HepG2 (cell line): ENCODE measurements around the gene ZNF786. TPM values are rescaled to one million over a fixed set of nuclear protein-coding genes. Genes with fewer than 3 reads are reported as not detected.
"Not testable (repeated sequence)": the region's sequence is repeated elsewhere in the genome, so short reads cannot be mapped to it uniquely, and the experiment has no call there.

Experiments
- ATAC-seq: fragments of 200-7000 bp; cut with Tn5 transposase; 3 replicates; pipeline ENCODE4 v1.9.1; 2020; ENCODE audit warnings: mild to moderate bottlenecking, moderate library complexity
- BruUV-seq: library from RNA; stranded (reverse); fragments of 400-500 nt; replicated peaks from 2 replicates; lab custom pipeline; 2021; lab: Mats Ljungman, UMichigan
- CTCF ChIA-PET: fragments of 300-600 bp; formaldehyde crosslinking; extraction: SDS; loops from one replicate; lab custom pipeline; 2021; ENCODE audit warnings: low total read pairs, inconsistent platforms, low intra/inter-chr PET ratio; lab: Yijun Ruan, JAX
- POLR2A ChIA-PET: fragments of 350-600 bp; sonication (Branson Sonifier 250); formaldehyde crosslinking; loops from one replicate; lab custom pipeline; 2020; ENCODE audit warnings: antibody characterized with exemption, inconsistent platforms; lab: Yijun Ruan, JAX
- DNase-seq: peaks from one replicate; pipeline ENCODE4 v3.0.0-alpha.2; 2015; ENCODE audit warnings: low spot score
- FAIRE-seq: peaks from 3 replicates; lab custom pipeline; 2011; peaks lifted over from hg19 to GRCh38; lab: Jason Lieb, UNC
- H2AFZ ChIP-seq: one replicate; pipeline ENCODE4 v1.6.1; 2011; ENCODE audit warnings: low read length, inconsistent platforms
- H3K27ac ChIP-seq: fragments of 300-600 bp; 3 replicates; pipeline ENCODE4 v1.8.0; 2011; ENCODE audit warnings: mixed run types, mild to moderate bottlenecking, mixed read lengths, low read length, inconsistent platforms; ENCODE audit not compliant: insufficient read depth; ENCODE audit errors: extremely low read length
- H3K27me3 ChIP-seq, 2 experiments: fragments of 200-600 bp in 1 of 2; 2 replicates in 1 of 2; 3 replicates in 1 of 2; pipeline versions ENCODE4 v1.6.0 to v1.8.0; 2011; ENCODE audit warnings: low read length in 2 of 2, mild to moderate bottlenecking in 2 of 2, moderate library complexity in 2 of 2, inconsistent platforms in 1 of 2; ENCODE audit not compliant: insufficient read depth in 2 of 2, control insufficient read depth in 1 of 2
- H3K36me3 ChIP-seq, 2 experiments: fragments of 200-600 bp in 1 of 2; replicated peaks in 1 of 2; 2 replicates in 1 of 2; 3 replicates in 1 of 2; pipeline versions ENCODE4 v1.5.1 to v1.8.0; 2011; ENCODE audit warnings: low read length in 2 of 2, inconsistent platforms in 1 of 2; ENCODE audit not compliant: insufficient read depth in 2 of 2, control insufficient read depth in 1 of 2
- H3K4me1 ChIP-seq: 2 replicates; pipeline ENCODE4 v1.5.1; 2012; ENCODE audit warnings: low read length, inconsistent platforms; ENCODE audit not compliant: insufficient read depth
- H3K4me2 ChIP-seq: 2 replicates; pipeline ENCODE4 v1.6.0; 2011; ENCODE audit warnings: low read depth, low read length, inconsistent platforms
- H3K4me3 ChIP-seq, 3 experiments: fragments of 200-600 bp in 1 of 3; sonication (generic), shearing (Covaris generic) in 1 of 3; replicated peaks in 1 of 3; 2 replicates each; pipeline ENCODE4 v1.5.1; 2011 to 2016; ENCODE audit warnings: low read length in 3 of 3, inconsistent platforms in 2 of 3, low read depth in 2 of 3, mild to moderate bottlenecking in 2 of 3, control low read depth in 1 of 3, mixed read lengths in 1 of 3; ENCODE audit not compliant: insufficient read depth in 1 of 3
- H3K79me2 ChIP-seq: one replicate; pipeline ENCODE4 v1.6.1; 2011; ENCODE audit warnings: low read length, inconsistent platforms; ENCODE audit not compliant: insufficient read depth
- H3K9ac ChIP-seq: 2 replicates; pipeline ENCODE4 v1.6.0; 2011; ENCODE audit warnings: mild to moderate bottlenecking, low read depth, low read length, inconsistent platforms; ENCODE audit not compliant: insufficient read depth
- H3K9me3 ChIP-seq: 2 replicates; pipeline ENCODE4 v1.5.1; 2012; ENCODE audit warnings: mild to moderate bottlenecking, low read length
- H4K20me1 ChIP-seq: 2 replicates; pipeline ENCODE4 v1.6.0; 2011; ENCODE audit warnings: inconsistent platforms, mild to moderate bottlenecking, low read length, moderate library complexity; ENCODE audit not compliant: insufficient read depth
- JDP2 ChIP-seq: sonication (generic); formaldehyde crosslinking; IDR thresholded peaks from 2 replicates; pipeline ENCODE4 v1.8.1; 2022; ENCODE audit warnings: missing genetic modification reagents, borderline replicate concordance
- MZF1 ChIP-seq: sonication (generic); formaldehyde crosslinking; IDR thresholded peaks from 2 replicates; pipeline ENCODE4 v1.8.1; 2023; ENCODE audit warnings: mild to moderate bottlenecking, missing genetic modification reagents, borderline replicate concordance
- NFE2L1 ChIP-seq: sonication (generic); formaldehyde crosslinking; IDR thresholded peaks from 2 replicates; pipeline ENCODE4 v1.4.0; 2020; ENCODE audit warnings: missing genetic modification reagents, mild to moderate bottlenecking, borderline replicate concordance
- ZMYM4 ChIP-seq: sonication (generic); formaldehyde crosslinking; IDR thresholded peaks from 2 replicates; pipeline ENCODE4 v1.8.1; 2023; ENCODE audit warnings: mild to moderate bottlenecking, missing genetic modification reagents
- ZNF343 ChIP-seq: sonication (generic); formaldehyde crosslinking; IDR thresholded peaks from 2 replicates; pipeline ENCODE4 v1.4.0; 2020; ENCODE audit warnings: mild to moderate bottlenecking, missing genetic modification reagents
- ZSCAN31 ChIP-seq: sonication (generic); formaldehyde crosslinking; IDR thresholded peaks from 2 replicates; pipeline ENCODE4 v1.5.0; 2020; ENCODE audit warnings: low read depth, mild to moderate bottlenecking, missing genetic modification reagents
- WGBS: methylation state at CpG from one replicate; pipeline ENCODE4 v1.1.6; 2017; ENCODE audit warnings: low lambda C conversion rate; 5-methylcytosine and 5-hydroxymethylcytosine counted together
- in situ Hi-C: cut with HindIII; loops from 2 replicates; pipeline ENCODE4 v1.10.0; 2017; ENCODE audit warnings: low pct_unique_long_range_greater_than_20kb; ENCODE audit not compliant: extremely low pct_ligation_motif_present
- intact Hi-C: fragments of 100-400 bp; cut with micrococcal nuclease; formaldehyde crosslinking; loops from one replicate; pipeline ENCODE4 v1.10.0; 2022; ENCODE audit not compliant: unreplicated experiment
- polyA plus RNA-seq, 8 experiments: library from polyadenylated mRNA; depleted of rRNA in 3 of 8; stranded (reverse) in 7 of 8; unstranded in 1 of 8; fragments of >200 nt; fragmentation: Illumina TruSeq in 4 of 8; extraction: Trizol in 4 of 8; gene quantifications; 2 replicates each; pipeline versions ENCODE4 v1.2.1 to v1.2.3, GENCODE V29; 2011 to 2016; ENCODE audit warnings: low read depth in 4 of 8, missing spikeins in 1 of 8, mixed read lengths in 1 of 8; ENCODE audit not compliant: insufficient read depth in 1 of 8
- total RNA-seq, 5 experiments: library from RNA; depleted of rRNA; stranded (reverse); fragments of >200 nt; fragmentation: Illumina TruSeq; extraction: Trizol; gene quantifications; 2 replicates each; pipeline ENCODE4 v1.2.3, GENCODE V29; 2016; ENCODE audit warnings: low read depth in 1 of 5

The ZNF786 gene
- total and polyA plus RNA-seq, 2 of the 13 experiments (the other 11 are each of a cell fraction or from before 2014, with no cell fraction given) = 2.0 to 4.0 TPM

- ATAC-seq (no peak), FAIRE-seq (no peak), DNase-seq (no peak)
- Histone ChIP-seq H3K4me3 (no peak overlapping the region), H3K4me1 (peaks cover 19% of the 10 kb centered on the region), H3K79me2 (peaks cover 8% of the 10 kb centered on the region), H3K9me3 (no peaks in the 10 kb centered on the region), H3K4me2 (no peak overlapping the region; the same call in 1 of the 2 replicates), H3K27ac (no peak overlapping the region), H3K9ac (no peak overlapping the region), H4K20me1 (no peaks in the 10 kb centered on the region), H3K36me3 (no peaks in the 10 kb centered on the region), H2AFZ (peak overlapping the region; percentile 11), H3K27me3 (peaks cover 0 to 5% of the 10 kb centered on the region in 2 experiments; a peak in 1 of 5 replicates)
- POLR2A ChIA-PET = interaction anchor here (0.5 kb wide), 1 partner anchor 255 kb away, joined by 3 read pairs; no protein-coding TSS in a partner anchor
- intact Hi-C loops (loop anchor here (2.0 kb wide), 1 partner anchor 18 kb away; no protein-coding TSS in a partner anchor), in situ Hi-C loops (no loop called here)
- TF ChIP-seq ZMYM4 (CRISPR knock-in tag) (no peak), NFE2L1 (CRISPR knock-in tag) (no peak), MZF1 (no peak), ZSCAN31 (CRISPR knock-in tag) (no peak), ZNF343 (CRISPR knock-in tag) (no peak), JDP2 (CRISPR knock-in tag) (no peak)
- WGBS = 27% methylated on average over 4 of the region's 4 CpGs
- CTCF ChIA-PET = no interaction called here
- BruUV-seq = no TSS peak
Measured at GRCh38 chr7:149093228-149093627, 2.7 kb upstream of the ZNF786 start.

- peaks cover 27% of the 10 kb centered on the region for H3K4me1 ChIP-seq
- H3K27me3 ChIP-seq, BruUV-seq, H3K79me2 ChIP-seq, H3K36me3 ChIP-seq, H3K9ac ChIP-seq, in situ Hi-C loops, H4K20me1 ChIP-seq, H3K4me3 ChIP-seq, ATAC-seq, H3K4me2 ChIP-seq, DNase-seq, H3K9me3 ChIP-seq, H2AFZ ChIP-seq, FAIRE-seq, H3K27ac ChIP-seq: not testable (repeated sequence)
- POLR2A ChIA-PET = interaction anchor here (0.6 kb wide), 1 partner anchor 26 kb away, joined by 4 read pairs; no protein-coding TSS in a partner anchor
- CTCF ChIA-PET = interaction anchor here (3.1 kb wide), 1 partner anchor 34 kb away, joined by 15 read pairs; the partner anchor contains the start of gene ZNF425
- intact Hi-C loops = loop anchor here (1.0 to 2.0 kb wide), 2 partner anchors 19 to 24 kb away; no protein-coding TSS in a partner anchor
- 87% methylated on average over 20 of the region's 20 CpGs for WGBS
Measured at GRCh38 chr7:149092244-149092643, 1.7 kb upstream of the ZNF786 start.
